GM18873 (cell line): Measurements from ENCODE around the gene GOLGA3.
"Not testable (repeated sequence)": the region's sequence is repeated elsewhere in the genome, so short reads cannot be mapped to it uniquely, and the experiment has no call there.

ENCODE experiments used
- ATAC-seq: cut with Tn5 transposase; IDR thresholded peaks from one replicate; pipeline ENCODE4 v1.9.1; 2021; ENCODE audit warnings: mild to moderate bottlenecking, moderate library complexity, moderate number of reproducible peaks; ENCODE audit not compliant: unreplicated experiment, low FRiP score

The GOLGA3 gene

GRCh38 chr12:132844681-132845080 lies 16.0 kb upstream of the GOLGA3 start:
- not testable (repeated sequence) for ATAC-seq

- no peak for ATAC-seq
These were observed 13.9 kb upstream of the GOLGA3 start for GRCh38 chr12:132842449-132843045.

- ATAC-seq, result no peak
These were observed 12.5 kb upstream of the GOLGA3 start for GRCh38 chr12:132841151-132841550.

GRCh38 chr12:132840536-132840935 lies 11.9 kb upstream of the GOLGA3 start:
- ATAC-seq, result no peak

GRCh38 chr12:132839558-132840235 lies 11.0 kb upstream of the GOLGA3 start:
- ATAC-seq, result no peak

- no peak for ATAC-seq
These were observed 9.9 kb upstream of the GOLGA3 start for GRCh38 chr12:132838410-132839080.

GRCh38 chr12:132837693-132838409 lies 9.2 kb upstream of the GOLGA3 start:
- ATAC-seq, result no peak

- ATAC-seq, result no peak
These were observed 8.2 kb upstream of the GOLGA3 start for GRCh38 chr12:132836795-132837331.

GRCh38 chr12:132836230-132836629 lies 7.6 kb upstream of the GOLGA3 start:
- not testable (repeated sequence) for ATAC-seq

- no peak for ATAC-seq
These were observed 6.7 kb upstream of the GOLGA3 start for GRCh38 chr12:132835076-132836025.

- ATAC-seq, result no peak
These were observed 5.6 kb upstream of the GOLGA3 start for GRCh38 chr12:132834181-132834711.

- no peak for ATAC-seq
These were observed 4.7 kb upstream of the GOLGA3 start for GRCh38 chr12:132833341-132833740.

- ATAC-seq, result no peak
These were observed 3.1 kb upstream of the GOLGA3 start for GRCh38 chr12:132831771-132832170.

- peak; percentile 18 for ATAC-seq
These were observed 636 bp downstream of the GOLGA3 start for GRCh38 chr12:132827763-132828703.

GRCh38 chr12:132825861-132826260 lies 2.8 kb downstream of the GOLGA3 start:
- no peak for ATAC-seq

- ATAC-seq, result no peak
These were observed 3.6 kb downstream of the GOLGA3 start for GRCh38 chr12:132825089-132825488.

- ATAC-seq, result no peak
These were observed 4.6 kb downstream of the GOLGA3 start for GRCh38 chr12:132824053-132824452.

- ATAC-seq, result no peak
These were observed 10.1 kb downstream of the GOLGA3 start for GRCh38 chr12:132818562-132818961.
